ENCODE measurements around the gene RBM39.

DNA sequence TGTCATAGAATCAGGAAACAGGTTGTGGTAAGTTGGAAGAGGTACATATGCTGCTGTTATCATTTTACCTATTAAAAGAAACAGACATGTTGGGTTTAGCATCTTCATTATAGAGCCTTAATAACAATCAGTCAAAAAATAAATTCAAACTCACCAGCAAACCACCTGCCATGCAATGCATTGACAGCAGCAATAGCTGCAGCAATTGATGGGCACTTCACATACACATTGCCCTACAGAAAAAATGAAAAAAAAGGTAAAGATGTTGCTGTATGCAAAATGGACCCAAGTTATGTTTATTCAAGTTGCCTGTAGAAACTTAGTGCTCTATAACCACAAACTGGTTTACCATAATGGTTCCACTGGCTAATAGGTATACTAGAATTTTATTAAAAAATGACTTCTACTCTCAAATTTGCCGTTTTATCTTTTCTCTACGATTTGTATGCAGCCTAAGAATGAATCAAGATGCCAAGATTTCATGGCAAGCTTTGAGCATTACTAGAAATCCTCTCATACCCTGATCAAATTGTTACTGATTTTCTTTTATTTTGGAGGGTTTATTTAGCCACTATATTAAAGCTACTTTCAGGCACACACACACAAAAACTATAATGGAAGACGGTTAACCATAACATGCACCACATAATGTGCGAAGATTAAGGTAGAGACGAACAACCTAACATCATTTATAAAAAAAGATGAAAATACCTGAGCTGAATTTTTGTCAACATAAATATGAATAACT lies 37.4 kb downstream of the RBM39 start:
- TF ChIP-seq POLR2A (IDR thresholded peaks at IDR 0.05; ENCODE audit: low read length) (no peak), GATA1 (IDR thresholded peaks at IDR 0.05; ENCODE audit: low read depth, low read length) (no peak)
